Neutrophil (primary cell): Measurements from ENCODE around the gene KRTAP5-10.
"Not testable (repeated sequence)": the region's sequence is repeated elsewhere in the genome, so short reads cannot be mapped to it uniquely, and the experiment has no call there.

Experiments used
- H3K27ac ChIP-seq: fragments of 200-600 bp; sonication (generic); 2 replicates; pipeline ENCODE4 v1.5.1; 2016; ENCODE audit warnings: mild to moderate bottlenecking, moderate library complexity
- H3K27me3 ChIP-seq: fragments of 200-600 bp; sonication (generic); 2 replicates; pipeline ENCODE4 v1.6.0; 2016; ENCODE audit warnings: mild to moderate bottlenecking
- H3K36me3 ChIP-seq: fragments of 200-600 bp; sonication (generic); 2 replicates; pipeline ENCODE4 v1.5.1; 2017
- H3K4me1 ChIP-seq, 2 experiments: fragments of 200-600 bp in 1 of 2; sonication (generic) in 1 of 2; 1 replicate in 1 of 2; 2 replicates in 1 of 2; pipeline versions ENCODE4 v1.5.1 to v1.6.1; 2013 to 2016; ENCODE audit warnings: low read depth in 1 of 2, low read length in 1 of 2, mild to moderate bottlenecking in 1 of 2, moderate library complexity in 1 of 2; ENCODE audit not compliant: control insufficient read depth in 1 of 2, insufficient read depth in 1 of 2
- H3K4me3 ChIP-seq, 2 experiments: fragments of 200-600 bp in 1 of 2; sonication (generic) in 1 of 2; 1 replicate in 1 of 2; 2 replicates in 1 of 2; pipeline ENCODE4 v1.5.1; 2013 to 2016; ENCODE audit warnings: low read depth in 1 of 2, low read length in 1 of 2, mild to moderate bottlenecking in 1 of 2, moderate library complexity in 1 of 2
- H3K9me3 ChIP-seq: fragments of 200-600 bp; sonication (generic); 2 replicates; pipeline ENCODE4 v1.5.1; 2016
- TF ChIP-seq, protein P1 (sequence below): fragments of 200-600 bp; sonication (generic); IDR thresholded peaks from 2 replicates; pipeline ENCODE4 v1.5.1; 2016; ENCODE audit warnings: antibody characterized with exemption

KRTAP5-10 gene

DNA sequence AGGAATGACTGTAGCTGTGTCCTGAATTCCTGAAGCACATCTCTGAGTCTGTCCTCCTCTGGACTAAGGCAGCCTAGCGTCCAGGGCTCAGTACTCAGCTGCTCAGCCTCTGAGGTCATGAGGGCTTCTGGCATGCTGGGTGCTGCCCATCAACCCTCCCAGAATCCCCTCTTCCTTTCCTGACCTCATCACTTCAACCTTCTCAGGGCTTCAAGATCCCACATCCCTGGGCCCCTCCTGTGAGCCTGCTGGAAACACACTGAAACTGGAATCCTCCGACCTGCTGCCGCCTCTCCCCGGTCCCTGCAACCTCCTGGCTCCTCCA, 26.7 kb upstream of the KRTAP5-10 start:
- TF ChIP-seq, protein P1, sequence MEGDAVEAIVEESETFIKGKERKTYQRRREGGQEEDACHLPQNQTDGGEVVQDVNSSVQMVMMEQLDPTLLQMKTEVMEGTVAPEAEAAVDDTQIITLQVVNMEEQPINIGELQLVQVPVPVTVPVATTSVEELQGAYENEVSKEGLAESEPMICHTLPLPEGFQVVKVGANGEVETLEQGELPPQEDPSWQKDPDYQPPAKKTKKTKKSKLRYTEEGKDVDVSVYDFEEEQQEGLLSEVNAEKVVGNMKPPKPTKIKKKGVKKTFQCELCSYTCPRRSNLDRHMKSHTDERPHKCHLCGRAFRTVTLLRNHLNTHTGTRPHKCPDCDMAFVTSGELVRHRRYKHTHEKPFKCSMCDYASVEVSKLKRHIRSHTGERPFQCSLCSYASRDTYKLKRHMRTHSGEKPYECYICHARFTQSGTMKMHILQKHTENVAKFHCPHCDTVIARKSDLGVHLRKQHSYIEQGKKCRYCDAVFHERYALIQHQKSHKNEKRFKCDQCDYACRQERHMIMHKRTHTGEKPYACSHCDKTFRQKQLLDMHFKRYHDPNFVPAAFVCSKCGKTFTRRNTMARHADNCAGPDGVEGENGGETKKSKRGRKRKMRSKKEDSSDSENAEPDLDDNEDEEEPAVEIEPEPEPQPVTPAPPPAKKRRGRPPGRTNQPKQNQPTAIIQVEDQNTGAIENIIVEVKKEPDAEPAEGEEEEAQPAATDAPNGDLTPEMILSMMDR = no peak

DNA sequence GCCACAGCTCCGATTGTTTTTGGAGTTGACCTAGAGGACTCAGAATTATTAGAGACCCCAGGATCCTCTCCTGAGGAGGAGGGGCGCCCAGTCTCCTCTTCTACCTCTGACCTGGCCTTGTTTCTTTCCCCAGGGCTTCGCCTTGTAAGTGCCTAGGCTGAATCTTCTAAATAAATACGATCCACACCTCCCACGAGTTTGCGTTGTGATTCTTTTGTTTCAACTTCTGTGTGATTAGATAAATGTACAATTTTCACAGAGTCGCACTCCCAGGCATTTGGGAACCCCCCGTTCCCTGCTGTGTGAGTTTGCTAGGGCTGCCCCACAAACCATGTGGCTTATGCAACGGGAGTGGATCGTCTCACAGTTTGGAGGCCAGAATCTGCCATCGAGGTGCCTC, 26.3 kb upstream of the KRTAP5-10 start:
- TF ChIP-seq, protein P1 = no peak
- H3K27me3 ChIP-seq = no peaks in the 10 kb centered on the region
- H3K9me3 ChIP-seq = no peaks in the 10 kb centered on the region
- H3K4me1 ChIP-seq = no peaks in the 10 kb centered on the region
- H3K36me3 ChIP-seq = no peaks in the 10 kb centered on the region
- no peak overlapping the region for H3K27ac ChIP-seq
- H3K4me3 ChIP-seq = no peak overlapping the region

More for the DNA sequence above, 26.7 kb upstream of the KRTAP5-10 start:
- Histone ChIP-seq H3K36me3 (no peaks in the 10 kb centered on the region), H3K4me3 (no peak overlapping the region), H3K4me1 (no peaks in the 10 kb centered on the region), H3K27me3 (no peaks in the 10 kb centered on the region), H3K27ac (no peak overlapping the region), H3K9me3 (no peaks in the 10 kb centered on the region)

DNA sequence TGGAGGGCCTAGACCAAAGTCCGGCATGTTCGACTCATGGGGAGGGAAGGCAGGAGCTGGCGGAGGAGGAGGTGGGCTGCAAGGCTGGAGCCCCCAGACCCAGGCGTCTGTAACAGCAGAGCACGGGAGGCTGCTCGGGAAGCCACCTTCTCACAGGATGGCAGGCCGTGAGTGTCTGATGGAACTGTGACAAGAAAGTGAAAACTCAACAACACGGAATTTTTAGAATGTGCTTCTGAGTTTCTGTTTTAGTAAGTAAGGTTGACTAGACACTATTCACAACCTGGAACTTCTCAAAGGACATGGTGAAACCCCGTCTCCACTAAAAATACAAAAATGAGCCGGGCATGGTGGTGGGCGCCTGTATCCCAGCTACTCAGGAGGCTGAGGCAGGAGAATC, 25.4 kb upstream of the KRTAP5-10 start:
- not testable (repeated sequence) for H3K27ac ChIP-seq, H3K9me3 ChIP-seq, H3K36me3 ChIP-seq, H3K27me3 ChIP-seq, H3K4me1 ChIP-seq, H3K4me3 ChIP-seq

DNA sequence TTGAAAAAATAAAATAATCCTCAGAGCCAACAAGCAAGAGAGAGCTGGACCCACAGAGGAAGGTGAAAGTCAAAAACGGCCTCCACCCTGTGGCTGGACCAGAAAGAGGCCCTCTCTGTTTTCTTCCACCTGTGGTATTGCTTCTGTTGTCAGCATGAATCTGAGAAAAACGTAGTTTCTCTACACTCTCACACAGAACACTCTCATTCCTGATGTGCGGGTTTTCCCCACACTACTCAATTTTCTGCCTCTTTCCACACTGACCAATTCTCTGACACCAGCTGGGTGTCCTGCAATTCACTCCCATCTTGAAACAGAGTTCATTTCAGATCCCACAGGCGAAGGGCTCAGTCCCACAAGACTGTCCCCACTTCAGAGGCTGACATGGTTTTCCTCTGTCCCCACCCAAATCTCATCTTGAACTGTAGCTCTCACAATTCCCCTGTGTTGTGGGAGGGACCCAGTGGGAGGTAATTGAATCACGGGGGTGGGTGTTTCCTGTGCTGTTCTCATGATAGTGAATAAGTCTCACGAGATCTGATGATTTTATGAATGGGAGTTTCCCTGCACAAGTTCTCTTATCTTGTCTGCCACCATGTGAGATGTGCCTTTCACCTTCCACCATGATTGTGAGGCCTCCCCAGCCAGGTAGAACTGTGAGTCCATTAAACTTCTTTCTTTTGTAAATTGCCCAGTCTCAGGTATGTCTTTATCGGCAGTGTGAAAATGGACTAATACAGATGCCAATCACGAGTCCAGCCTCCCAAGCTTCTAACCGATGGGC, 24.6 kb upstream of the KRTAP5-10 start:
- not testable (repeated sequence) for H3K36me3 ChIP-seq, H3K27ac ChIP-seq, H3K4me1 ChIP-seq, H3K27me3 ChIP-seq, H3K9me3 ChIP-seq, H3K4me3 ChIP-seq

DNA sequence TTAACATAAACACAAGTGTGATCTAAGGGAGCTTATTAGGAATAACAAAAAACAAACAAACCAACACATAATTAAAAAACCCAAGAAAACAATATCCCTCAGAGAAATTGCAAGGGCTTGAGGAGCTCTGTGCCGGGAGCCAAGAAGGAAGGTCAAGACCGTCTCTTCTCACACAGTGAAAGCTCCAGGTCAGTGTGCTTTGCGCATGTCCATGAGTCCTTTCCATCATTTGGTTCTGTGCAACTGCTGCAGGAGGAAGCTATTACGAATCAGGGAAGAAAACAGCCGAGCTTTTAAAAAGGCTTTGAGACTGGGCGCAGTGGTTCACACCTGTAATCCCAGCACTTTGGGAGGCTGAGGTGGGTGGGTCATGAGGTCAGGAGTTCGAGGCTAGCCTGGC, 23.0 kb upstream of the KRTAP5-10 start:
- H3K27ac ChIP-seq = no peak overlapping the region
- H3K27me3 ChIP-seq = no peaks in the 10 kb centered on the region
- H3K36me3 ChIP-seq = no peaks in the 10 kb centered on the region
- no peaks in the 10 kb centered on the region for H3K9me3 ChIP-seq
- TF ChIP-seq, protein P1 = no peak
- no peaks in the 10 kb centered on the region for H3K4me1 ChIP-seq
- no peak overlapping the region for H3K4me3 ChIP-seq

DNA sequence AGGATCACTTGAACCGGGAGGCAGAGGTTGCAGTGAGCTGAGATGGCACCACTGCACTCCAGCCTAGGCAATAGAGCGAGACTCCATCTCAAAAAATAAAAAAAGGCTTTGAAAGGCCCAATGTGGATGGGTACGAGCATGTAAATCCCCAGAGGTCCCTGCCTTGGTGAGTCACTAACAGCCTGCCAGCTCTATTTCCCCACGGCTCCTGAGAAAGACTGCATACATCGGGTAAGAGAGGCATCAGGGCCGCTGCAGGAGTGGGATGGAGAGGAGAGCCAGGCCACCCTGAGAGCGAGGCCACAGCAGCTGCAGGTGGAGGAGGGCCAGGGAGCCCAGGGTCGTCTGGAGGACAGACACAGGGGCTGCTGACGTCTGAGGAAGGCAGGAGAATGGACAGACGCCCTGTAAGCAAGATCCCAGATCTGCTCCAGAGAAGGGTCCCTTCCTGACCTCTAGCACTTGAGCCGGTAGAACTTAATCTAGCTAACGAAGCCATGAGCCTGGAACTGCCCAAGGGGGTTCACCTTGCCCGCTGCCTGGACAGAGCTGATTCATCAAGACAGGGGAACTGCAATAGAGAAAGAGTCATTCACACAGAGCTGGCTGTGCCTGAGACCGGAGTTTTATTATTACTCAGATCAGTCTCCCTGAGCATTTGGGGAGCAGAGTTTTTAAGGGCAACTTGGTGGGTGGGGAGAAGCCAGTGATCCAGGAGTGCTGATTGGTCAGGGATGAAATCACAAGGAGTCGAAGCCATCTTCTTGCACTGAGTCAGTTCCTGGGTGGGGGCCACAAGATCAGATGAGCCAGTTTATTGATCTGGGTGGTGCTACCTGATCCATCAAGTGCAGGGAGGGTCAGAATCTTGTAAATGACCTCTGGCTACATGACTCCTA, 22.2 kb upstream of the KRTAP5-10 start:
- Histone ChIP-seq H3K4me3 (no peak overlapping the region), H3K27ac (no peak overlapping the region), H3K36me3 (no peaks in the 10 kb centered on the region), H3K9me3 (no peaks in the 10 kb centered on the region), H3K27me3 (no peaks in the 10 kb centered on the region), H3K4me1 (no peaks in the 10 kb centered on the region)
- TF ChIP-seq, protein P1 = no peak
